ENCODE data around the gene LAG3.

The LAG3 gene

DNA sequence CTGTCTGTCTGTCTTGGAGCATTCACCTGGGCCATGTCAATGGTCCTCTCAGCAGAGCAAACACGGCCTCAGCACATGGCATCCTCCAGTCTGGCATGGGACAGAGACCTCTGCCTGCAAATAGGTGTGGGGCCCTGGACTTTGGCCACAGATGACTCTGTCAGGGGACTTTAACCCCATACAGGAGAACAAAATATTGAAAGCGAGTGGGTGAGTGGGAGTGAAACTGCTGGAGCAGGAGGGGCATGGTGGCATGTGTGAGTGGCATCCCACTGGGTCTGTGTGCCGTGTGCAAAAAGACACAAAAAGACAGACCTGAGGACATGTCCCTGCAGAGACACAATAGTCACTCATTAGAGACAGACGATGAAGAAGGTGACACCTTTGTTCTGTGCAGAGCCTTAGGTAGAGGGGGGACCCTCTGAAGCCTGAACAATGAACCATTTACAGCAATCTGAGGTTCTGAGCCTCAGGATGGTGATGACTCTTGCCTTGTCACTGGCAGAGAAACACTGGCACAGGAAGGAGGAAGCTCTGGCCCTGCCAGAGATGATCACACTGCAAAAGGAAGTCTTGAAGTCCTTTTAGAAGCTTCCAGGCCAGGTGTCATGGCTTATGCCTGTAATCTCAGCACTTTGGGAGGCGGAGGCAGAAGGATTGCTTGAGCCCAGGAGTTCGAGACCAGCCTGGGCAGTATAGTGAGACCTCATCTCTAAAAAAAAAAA lies 7.5 kb downstream of the LAG3 start:
- TF ChIP-seq TCF12 (IDR thresholded peaks at IDR 0.05; ENCODE audit: low read depth) (no peak), MAX (IDR thresholded peaks at IDR 0.05) (no peak), CEBPB (IDR thresholded peaks at IDR 0.05) (no peak), EP300 (IDR thresholded peaks at IDR 0.05; ENCODE audit: borderline replicate concordance) (no peak), NFIC (IDR thresholded peaks at IDR 0.05) (no peak), REST (IDR thresholded peaks at IDR 0.05; ENCODE audit: low read depth) (no peak), YY1 (IDR thresholded peaks at IDR 0.05; ENCODE audit: low read depth) (no peak), FOXM1 (IDR thresholded peaks at IDR 0.05; ENCODE audit: borderline replicate concordance, low read depth) (no peak)

- TF ChIP-seq CREB1 (IDR thresholded peaks at IDR 0.05; ENCODE audit: low read depth): no peak
- no peak for TF ChIP-seq YY1 (IDR thresholded peaks at IDR 0.05; ENCODE audit: low read depth)
- TF ChIP-seq TAF1 (IDR thresholded peaks at IDR 0.05; ENCODE audit: low read depth): no peak
- no peak for TF ChIP-seq TEAD4 (IDR thresholded peaks at IDR 0.05)
- TF ChIP-seq EP300 (IDR thresholded peaks at IDR 0.05; ENCODE audit: borderline replicate concordance): no peak
These were observed 8.3 kb downstream of the LAG3 start for GRCh38 chr12:6780573-6780972.

DNA sequence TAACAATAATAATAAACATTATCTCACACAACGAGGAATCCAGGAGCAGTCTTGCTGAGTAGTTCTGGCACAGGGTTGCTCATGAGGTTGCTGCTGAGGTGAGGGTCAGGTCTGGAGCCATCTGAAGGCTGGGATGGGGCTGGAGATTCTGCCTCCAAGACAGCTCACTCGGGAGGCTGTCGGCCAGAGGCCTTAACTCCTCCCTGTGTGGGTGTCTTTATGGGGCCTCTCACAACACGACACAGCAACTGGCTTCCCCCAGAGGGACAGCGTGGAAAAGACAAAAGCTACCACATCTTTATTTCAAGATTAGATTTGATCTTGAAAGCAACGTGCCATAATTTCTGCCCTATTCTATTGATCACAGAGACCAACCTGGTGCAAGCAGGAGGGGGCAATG lies 9.8 kb downstream of the LAG3 start:
- no peak for TF ChIP-seq CREB1 (IDR thresholded peaks at IDR 0.05; ENCODE audit: low read depth)
- no peak for TF ChIP-seq TAF1 (IDR thresholded peaks at IDR 0.05; ENCODE audit: low read depth)
- TF ChIP-seq EGR1 (IDR thresholded peaks at IDR 0.05): no peak
- no peak for TF ChIP-seq MAX (IDR thresholded peaks at IDR 0.05)
- no peak for TF ChIP-seq YY1 (IDR thresholded peaks at IDR 0.05; ENCODE audit: low read depth)

- TF ChIP-seq NFIC (IDR thresholded peaks at IDR 0.05): no peak
- TF ChIP-seq REST (IDR thresholded peaks at IDR 0.05; ENCODE audit: low read depth): no peak
- TF ChIP-seq EP300 (IDR thresholded peaks at IDR 0.05; ENCODE audit: borderline replicate concordance): no peak
- TF ChIP-seq FOXM1 (IDR thresholded peaks at IDR 0.05; ENCODE audit: borderline replicate concordance, low read depth): no peak
- TF ChIP-seq TCF12 (IDR thresholded peaks at IDR 0.05; ENCODE audit: low read depth): no peak
- no peak for TF ChIP-seq MAX (IDR thresholded peaks at IDR 0.05)
- no peak for TF ChIP-seq EGR1 (IDR thresholded peaks at IDR 0.05)
- no peak for TF ChIP-seq TEAD4 (IDR thresholded peaks at IDR 0.05)
- TF ChIP-seq CEBPB (IDR thresholded peaks at IDR 0.05): no peak
- TF ChIP-seq RAD21 (IDR thresholded peaks at IDR 0.05; ENCODE audit: low read depth): no peak
- TF ChIP-seq ZBTB7A (IDR thresholded peaks at IDR 0.05; ENCODE audit: low read depth): no peak
- no peak for TF ChIP-seq YY1 (IDR thresholded peaks at IDR 0.05; ENCODE audit: low read depth)
- TF ChIP-seq TAF1 (IDR thresholded peaks at IDR 0.05; ENCODE audit: low read depth): no peak
These were observed 10.7 kb downstream of the LAG3 start for GRCh38 chr12:6782850-6783566.

DNA sequence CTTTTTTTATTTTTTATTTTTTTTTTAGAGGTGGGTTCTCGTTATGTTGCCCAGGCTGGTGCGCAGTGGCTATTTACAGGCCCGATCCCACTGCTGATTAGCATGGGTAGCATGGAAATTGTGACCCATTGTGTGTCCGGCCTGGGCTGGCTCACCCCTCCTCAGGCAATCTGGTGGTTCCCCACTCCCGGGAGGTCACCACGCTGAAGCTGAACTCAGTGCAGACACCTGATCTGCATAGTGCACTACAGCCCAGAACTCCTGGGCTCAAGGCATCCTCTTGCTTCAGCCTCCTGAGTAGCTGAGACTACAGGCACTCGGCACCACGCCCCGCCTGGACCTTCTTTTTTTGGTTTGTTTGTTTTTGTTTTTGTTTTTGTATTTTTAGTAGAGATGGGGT lies 11.5 kb downstream of the LAG3 start:
- TF ChIP-seq EP300 (IDR thresholded peaks at IDR 0.05; ENCODE audit: borderline replicate concordance) (no peak), YY1 (IDR thresholded peaks at IDR 0.05; ENCODE audit: low read depth) (no peak), TCF12 (IDR thresholded peaks at IDR 0.05; ENCODE audit: low read depth) (no peak), FOXM1 (IDR thresholded peaks at IDR 0.05; ENCODE audit: borderline replicate concordance, low read depth) (no peak), TAF1 (IDR thresholded peaks at IDR 0.05; ENCODE audit: low read depth) (no peak), RAD21 (IDR thresholded peaks at IDR 0.05; ENCODE audit: low read depth) (no peak), ZBTB7A (IDR thresholded peaks at IDR 0.05; ENCODE audit: low read depth) (no peak), CEBPB (IDR thresholded peaks at IDR 0.05) (no peak), CREB1 (IDR thresholded peaks at IDR 0.05; ENCODE audit: low read depth) (no peak), NFIC (IDR thresholded peaks at IDR 0.05) (no peak), REST (IDR thresholded peaks at IDR 0.05; ENCODE audit: low read depth) (no peak), TEAD4 (IDR thresholded peaks at IDR 0.05) (no peak), EGR1 (IDR thresholded peaks at IDR 0.05) (no peak), MAX (IDR thresholded peaks at IDR 0.05) (no peak)

All from Ishikawa (cell line).